HL-60 (cell line): ENCODE data around the gene ZNF618.

Experiments used
- GABPA ChIP-seq: IDR thresholded peaks from 2 replicates; pipeline ENCODE4 v1.6.1; 2012; ENCODE audit warnings: low read depth
- POLR2AphosphoS5 ChIP-seq: IDR thresholded peaks from 2 replicates; pipeline ENCODE4 v1.6.1; 2012; ENCODE audit warnings: low read depth
- TF ChIP-seq, protein P1 (sequence below): IDR thresholded peaks from one replicate; pipeline ENCODE4 v1.5.1; 2011; ENCODE audit warnings: low read length, control low read depth, inconsistent platforms; ENCODE audit not compliant: insufficient read depth
- TF ChIP-seq, protein P2 (sequence below): IDR thresholded peaks from 2 replicates; pipeline ENCODE4 v1.6.1; 2012; ENCODE audit warnings: low read depth; ENCODE audit not compliant: insufficient replicate concordance

DNA sequence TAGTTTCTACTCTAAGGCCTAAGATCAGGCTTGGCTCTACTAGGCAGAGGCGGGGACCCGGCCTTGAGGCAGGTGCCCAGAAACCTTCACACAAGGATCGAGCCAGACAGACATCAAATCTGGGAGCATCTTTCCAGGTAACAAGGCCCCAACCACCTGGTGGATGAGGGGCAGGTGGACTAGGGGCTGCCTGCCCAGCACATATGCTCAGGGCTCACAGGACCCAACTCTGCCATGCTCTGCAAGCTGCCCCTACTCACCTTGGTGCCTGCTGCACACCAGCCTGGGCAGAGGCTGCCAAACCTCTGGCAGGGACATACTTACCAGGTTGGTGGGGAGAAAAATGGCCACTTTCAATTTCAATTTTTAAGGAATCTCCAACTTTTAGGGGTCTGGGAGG, 2.2 kb upstream of the ZNF618 start:
- TF ChIP-seq, protein P1, sequence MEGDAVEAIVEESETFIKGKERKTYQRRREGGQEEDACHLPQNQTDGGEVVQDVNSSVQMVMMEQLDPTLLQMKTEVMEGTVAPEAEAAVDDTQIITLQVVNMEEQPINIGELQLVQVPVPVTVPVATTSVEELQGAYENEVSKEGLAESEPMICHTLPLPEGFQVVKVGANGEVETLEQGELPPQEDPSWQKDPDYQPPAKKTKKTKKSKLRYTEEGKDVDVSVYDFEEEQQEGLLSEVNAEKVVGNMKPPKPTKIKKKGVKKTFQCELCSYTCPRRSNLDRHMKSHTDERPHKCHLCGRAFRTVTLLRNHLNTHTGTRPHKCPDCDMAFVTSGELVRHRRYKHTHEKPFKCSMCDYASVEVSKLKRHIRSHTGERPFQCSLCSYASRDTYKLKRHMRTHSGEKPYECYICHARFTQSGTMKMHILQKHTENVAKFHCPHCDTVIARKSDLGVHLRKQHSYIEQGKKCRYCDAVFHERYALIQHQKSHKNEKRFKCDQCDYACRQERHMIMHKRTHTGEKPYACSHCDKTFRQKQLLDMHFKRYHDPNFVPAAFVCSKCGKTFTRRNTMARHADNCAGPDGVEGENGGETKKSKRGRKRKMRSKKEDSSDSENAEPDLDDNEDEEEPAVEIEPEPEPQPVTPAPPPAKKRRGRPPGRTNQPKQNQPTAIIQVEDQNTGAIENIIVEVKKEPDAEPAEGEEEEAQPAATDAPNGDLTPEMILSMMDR, result no peak
- TF ChIP-seq, protein P2, sequence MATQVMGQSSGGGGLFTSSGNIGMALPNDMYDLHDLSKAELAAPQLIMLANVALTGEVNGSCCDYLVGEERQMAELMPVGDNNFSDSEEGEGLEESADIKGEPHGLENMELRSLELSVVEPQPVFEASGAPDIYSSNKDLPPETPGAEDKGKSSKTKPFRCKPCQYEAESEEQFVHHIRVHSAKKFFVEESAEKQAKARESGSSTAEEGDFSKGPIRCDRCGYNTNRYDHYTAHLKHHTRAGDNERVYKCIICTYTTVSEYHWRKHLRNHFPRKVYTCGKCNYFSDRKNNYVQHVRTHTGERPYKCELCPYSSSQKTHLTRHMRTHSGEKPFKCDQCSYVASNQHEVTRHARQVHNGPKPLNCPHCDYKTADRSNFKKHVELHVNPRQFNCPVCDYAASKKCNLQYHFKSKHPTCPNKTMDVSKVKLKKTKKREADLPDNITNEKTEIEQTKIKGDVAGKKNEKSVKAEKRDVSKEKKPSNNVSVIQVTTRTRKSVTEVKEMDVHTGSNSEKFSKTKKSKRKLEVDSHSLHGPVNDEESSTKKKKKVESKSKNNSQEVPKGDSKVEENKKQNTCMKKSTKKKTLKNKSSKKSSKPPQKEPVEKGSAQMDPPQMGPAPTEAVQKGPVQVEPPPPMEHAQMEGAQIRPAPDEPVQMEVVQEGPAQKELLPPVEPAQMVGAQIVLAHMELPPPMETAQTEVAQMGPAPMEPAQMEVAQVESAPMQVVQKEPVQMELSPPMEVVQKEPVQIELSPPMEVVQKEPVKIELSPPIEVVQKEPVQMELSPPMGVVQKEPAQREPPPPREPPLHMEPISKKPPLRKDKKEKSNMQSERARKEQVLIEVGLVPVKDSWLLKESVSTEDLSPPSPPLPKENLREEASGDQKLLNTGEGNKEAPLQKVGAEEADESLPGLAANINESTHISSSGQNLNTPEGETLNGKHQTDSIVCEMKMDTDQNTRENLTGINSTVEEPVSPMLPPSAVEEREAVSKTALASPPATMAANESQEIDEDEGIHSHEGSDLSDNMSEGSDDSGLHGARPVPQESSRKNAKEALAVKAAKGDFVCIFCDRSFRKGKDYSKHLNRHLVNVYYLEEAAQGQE, result no peak
- TF ChIP-seq GABPA, result no peak
- TF ChIP-seq POLR2AphosphoS5, result no peak
